Stromal cell of bone marrow (primary cell): ENCODE measurements around the gene LMAN2L.

Source experiments
- DNase-seq: peaks from one replicate; pipeline ENCODE4 v3.0.0-alpha.2; 2012; ENCODE audit warnings: low read depth

Gene LMAN2L

GRCh38 chr2:96739633-96740428 lies at the start of gene LMAN2L:
LMAN2L (minus strand) TSS chr2:96740064; CDS start chr2:96740040, 24 bp downstream.
- peak; percentile 97 for DNase-seq

GRCh38 chr2:96789245-96789617 lies 49.4 kb upstream of the LMAN2L start:
- DNase-seq: no peak

- peak; percentile 31 for DNase-seq
Measured at GRCh38 chr2:96788442-96789244, 48.8 kb upstream of the LMAN2L start.

- no peak for DNase-seq
Measured at GRCh38 chr2:96787411-96787810, 47.5 kb upstream of the LMAN2L start.

- no peak for DNase-seq
Measured at GRCh38 chr2:96783388-96783787, 43.5 kb upstream of the LMAN2L start.

GRCh38 chr2:96775160-96775559 lies 35.3 kb upstream of the LMAN2L start:
- no peak for DNase-seq

- DNase-seq: no peak
Measured at GRCh38 chr2:96773922-96774321, 34.1 kb upstream of the LMAN2L start.

GRCh38 chr2:96772903-96773671 lies 33.2 kb upstream of the LMAN2L start:
- no peak for DNase-seq

GRCh38 chr2:96771796-96772618 lies 32.1 kb upstream of the LMAN2L start:
- DNase-seq: no peak

GRCh38 chr2:96770442-96771202 lies 30.8 kb upstream of the LMAN2L start:
- no peak for DNase-seq

- DNase-seq: no peak
Measured at GRCh38 chr2:96769814-96770213, 29.9 kb upstream of the LMAN2L start.

- no peak for DNase-seq
Measured at GRCh38 chr2:96768083-96768561, 28.3 kb upstream of the LMAN2L start.

- DNase-seq: no peak
Measured at GRCh38 chr2:96767135-96767871, 27.4 kb upstream of the LMAN2L start.

GRCh38 chr2:96764253-96764637 lies 24.4 kb upstream of the LMAN2L start:
- no peak for DNase-seq

- no peak for DNase-seq
Measured at GRCh38 chr2:96763511-96764252, 23.8 kb upstream of the LMAN2L start.

- no peak for DNase-seq
Measured at GRCh38 chr2:96762529-96763311, 22.9 kb upstream of the LMAN2L start.

GRCh38 chr2:96760986-96761832 lies 21.3 kb upstream of the LMAN2L start:
- no peak for DNase-seq
